GM19452 (cell line): ENCODE data around the gene LIN54.
"Not testable (repeated sequence)": the region's sequence is repeated elsewhere in the genome, so short reads cannot be mapped to it uniquely, and the experiment has no call there.

Experiments used
- ATAC-seq: cut with Tn5 transposase; IDR thresholded peaks from one replicate; pipeline ENCODE4 v1.9.1; 2021; ENCODE audit not compliant: unreplicated experiment

The LIN54 gene

GRCh38 chr4:82951196-82951595 is 59.4 kb downstream of the LIN54 start:
- ATAC-seq = no peak

GRCh38 chr4:82948647-82949204 is 61.9 kb downstream of the LIN54 start:
- no peak for ATAC-seq

GRCh38 chr4:82947498-82947897 is 63.1 kb downstream of the LIN54 start:
- no peak for ATAC-seq

- no peak for ATAC-seq
Observed at GRCh38 chr4:82939414-82939813, 71.2 kb downstream of the LIN54 start.

- ATAC-seq = no peak
Observed at GRCh38 chr4:82934441-82934840, 76.2 kb downstream of the LIN54 start.

GRCh38 chr4:82930848-82931755 is 79.5 kb downstream of the LIN54 start:
- ATAC-seq = no peak

GRCh38 chr4:82921795-82922194 is 88.8 kb downstream of the LIN54 start:
- ATAC-seq = no peak

GRCh38 chr4:82919386-82919785 is 91.2 kb downstream of the LIN54 start:
- no peak for ATAC-seq

- ATAC-seq = no peak
Observed at GRCh38 chr4:82918091-82918490, 92.5 kb downstream of the LIN54 start.

GRCh38 chr4:82913968-82914367 is 96.7 kb downstream of the LIN54 start:
- ATAC-seq = not testable (repeated sequence)

- ATAC-seq = no peak
Observed at GRCh38 chr4:82913305-82913704, 97.3 kb downstream of the LIN54 start.

- ATAC-seq = no peak
Observed at GRCh38 chr4:82909326-82909725, 101.3 kb downstream of the LIN54 start.

- ATAC-seq = no peak
Observed at GRCh38 chr4:82906469-82906868, 104.2 kb downstream of the LIN54 start.

GRCh38 chr4:82905205-82905604 is 105.4 kb downstream of the LIN54 start:
- ATAC-seq = peak; percentile 48

- ATAC-seq = no peak
Observed at GRCh38 chr4:82903737-82904136, 106.9 kb downstream of the LIN54 start.

GRCh38 chr4:82901183-82901718 is 109.4 kb downstream of the LIN54 start:
- no peak for ATAC-seq

- ATAC-seq = peak; percentile 84
Observed at GRCh38 chr4:82900411-82901182, 110.0 kb downstream of the LIN54 start, which contains the start of gene THAP9. THAP9 (plus strand) TSS chr4:82900735; CDS start chr4:82900803, 68 bp downstream.

GRCh38 chr4:82900066-82900410 is 110.6 kb downstream of the LIN54 start:
- peak; percentile 4 for ATAC-seq

GRCh38 chr4:82899374-82900065 is 111.1 kb downstream of the LIN54 start:
- no peak for ATAC-seq

GRCh38 chr4:82898322-82899243 is 112.0 kb downstream of the LIN54 start:
- no peak for ATAC-seq
